D721Med (cell line): ENCODE data around the gene TEC.
"Not testable (repeated sequence)": the region's sequence is repeated elsewhere in the genome, so short reads cannot be mapped to it uniquely, and the experiment has no call there.

Source experiments
- DNase-seq: peaks from one replicate; pipeline ENCODE4 v3.0.0; 2011; ENCODE audit warnings: low spot score; ENCODE audit not compliant: insufficient read length
- FAIRE-seq: peaks from 2 replicates; lab custom pipeline; 2011; peaks lifted over from hg19 to GRCh38; lab: Jason Lieb, UNC
- CTCF ChIP-seq: IDR thresholded peaks from 2 replicates; pipeline ENCODE4 v1.5.1; 2012; ENCODE audit warnings: mild to moderate bottlenecking, control low read depth; ENCODE audit not compliant: insufficient read depth; ENCODE audit errors: missing control alignments

TEC gene

DNA sequence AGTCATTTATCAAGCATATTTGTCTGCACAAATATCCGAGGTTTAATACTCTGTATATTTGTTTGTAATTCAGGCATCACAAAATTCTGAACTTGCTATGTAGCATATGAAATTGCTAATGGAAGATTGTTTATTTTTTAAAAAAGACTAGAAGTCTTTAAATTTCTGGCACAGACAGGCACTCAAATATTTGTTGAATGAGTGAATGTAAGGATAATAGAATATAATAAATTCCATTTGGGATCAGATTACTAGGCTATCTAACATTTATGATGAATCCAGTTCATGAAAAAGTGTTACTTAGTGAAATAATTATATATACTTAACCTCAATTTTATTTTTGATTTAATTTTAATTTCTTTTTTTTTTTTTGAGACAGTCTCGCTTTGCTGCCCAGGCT lies 30.4 kb upstream of the TEC start:
- FAIRE-seq = no peak

GRCh38 chr4:48299560-48299959 lies 29.9 kb upstream of the TEC start:
- DNase-seq (no peak), FAIRE-seq (no peak)
- no peak for TF ChIP-seq CTCF

More for the DNA sequence above, 30.4 kb upstream of the TEC start:
- no peak for DNase-seq
- TF ChIP-seq CTCF = no peak

DNA sequence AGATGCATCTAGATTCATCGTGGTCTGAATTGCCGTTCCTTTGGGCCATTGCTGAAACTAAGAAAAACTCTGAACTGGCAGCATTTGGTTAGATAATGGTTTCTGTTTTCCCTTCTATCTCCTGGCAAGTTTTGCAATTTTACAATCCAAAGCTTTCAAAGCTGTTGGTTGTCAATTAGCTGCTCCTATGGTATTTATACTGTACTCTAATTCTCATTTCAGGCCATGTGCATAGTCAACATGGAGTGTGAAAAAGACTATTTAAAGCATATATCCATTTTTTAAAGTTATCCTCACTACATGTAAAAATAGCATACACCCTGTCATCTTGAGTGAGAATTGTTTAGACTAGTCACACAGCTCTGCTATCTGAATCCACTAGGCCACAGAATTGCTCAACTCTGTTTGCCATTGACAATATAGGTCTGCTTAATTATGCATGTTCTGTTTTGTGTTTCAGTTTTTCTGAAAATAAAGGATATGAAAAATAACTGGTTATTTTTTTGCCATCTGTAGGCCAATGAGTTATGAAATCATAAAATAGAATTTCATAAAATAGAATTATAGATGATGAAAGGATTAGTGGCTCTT lies 27.7 kb upstream of the TEC start:
- TF ChIP-seq CTCF = no peak
- FAIRE-seq = no peak
- DNase-seq = no peak

DNA sequence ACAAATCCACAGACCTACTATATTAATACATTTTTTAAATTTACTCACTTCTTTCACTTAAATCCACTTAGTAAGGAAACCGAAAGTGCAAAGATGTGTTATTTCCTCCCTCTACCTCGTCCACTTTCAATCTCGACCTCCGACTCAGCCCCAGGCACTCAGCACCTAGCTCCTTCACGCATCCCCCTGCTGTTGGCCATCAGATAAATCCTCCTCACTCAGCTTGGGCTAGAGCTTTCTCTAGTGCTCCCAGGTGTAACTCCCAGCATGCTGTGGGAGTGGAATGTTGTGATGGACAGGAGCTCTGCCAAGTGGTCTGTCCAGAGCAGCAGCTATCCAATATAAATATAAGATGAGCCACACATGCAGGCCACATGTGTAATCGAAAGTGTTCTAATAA lies 26.7 kb upstream of the TEC start:
- FAIRE-seq (no peak), DNase-seq (no peak)
- no peak for TF ChIP-seq CTCF

DNA sequence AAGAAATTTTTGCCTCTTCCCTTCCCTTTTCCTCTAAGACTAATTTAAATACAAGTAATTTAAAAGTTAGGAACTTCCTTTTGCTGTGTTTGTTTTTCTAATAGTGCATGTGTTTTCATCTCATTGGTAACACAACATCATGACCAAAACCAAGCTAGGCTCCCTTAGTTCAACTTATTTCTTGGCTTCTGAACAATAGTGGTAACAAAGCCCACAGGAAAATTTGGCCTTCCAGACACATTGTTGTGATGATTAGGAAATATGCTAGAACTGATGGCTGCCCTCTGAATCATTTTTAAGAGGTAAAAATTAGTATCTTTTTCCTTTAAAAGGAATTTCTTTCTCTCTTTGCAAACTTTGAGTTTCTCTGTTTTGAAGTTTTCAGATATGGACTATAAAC lies 25.5 kb upstream of the TEC start:
- FAIRE-seq (no peak), DNase-seq (no peak)
- TF ChIP-seq CTCF = no peak

- not testable (repeated sequence) for FAIRE-seq, DNase-seq
Measured at GRCh38 chr4:48292218-48292790, 22.7 kb upstream of the TEC start.

DNA sequence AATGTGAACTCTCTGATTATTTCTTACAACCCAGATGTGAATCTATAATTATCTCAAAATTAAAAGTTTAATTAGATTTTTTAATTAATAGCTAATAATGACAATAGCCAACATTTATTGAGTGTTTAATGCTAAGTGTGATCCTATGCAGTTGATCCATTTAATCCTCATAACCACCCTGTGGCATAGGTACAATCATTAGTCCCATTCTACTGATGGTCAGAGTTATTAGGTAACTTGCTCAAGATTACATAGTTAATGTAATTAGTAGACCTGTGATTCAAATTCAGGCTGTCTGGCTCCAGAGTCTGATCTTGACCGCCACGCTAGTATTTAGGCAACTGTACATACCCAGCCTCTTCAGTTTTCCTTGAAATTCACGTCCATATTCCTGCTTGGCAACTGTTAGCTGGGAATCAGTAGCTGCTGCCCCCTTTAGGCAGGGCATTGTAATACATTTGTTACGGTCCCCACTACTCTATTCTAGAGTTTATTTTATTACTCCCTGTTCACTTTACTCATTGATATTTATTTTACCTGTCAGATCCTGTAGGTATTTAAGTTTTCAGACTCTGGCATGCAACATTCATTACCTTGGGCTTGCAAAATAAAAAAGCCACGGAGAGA lies 20.6 kb upstream of the TEC start:
- DNase-seq (no peak), FAIRE-seq (no peak)
- TF ChIP-seq CTCF = peak; percentile 52

DNA sequence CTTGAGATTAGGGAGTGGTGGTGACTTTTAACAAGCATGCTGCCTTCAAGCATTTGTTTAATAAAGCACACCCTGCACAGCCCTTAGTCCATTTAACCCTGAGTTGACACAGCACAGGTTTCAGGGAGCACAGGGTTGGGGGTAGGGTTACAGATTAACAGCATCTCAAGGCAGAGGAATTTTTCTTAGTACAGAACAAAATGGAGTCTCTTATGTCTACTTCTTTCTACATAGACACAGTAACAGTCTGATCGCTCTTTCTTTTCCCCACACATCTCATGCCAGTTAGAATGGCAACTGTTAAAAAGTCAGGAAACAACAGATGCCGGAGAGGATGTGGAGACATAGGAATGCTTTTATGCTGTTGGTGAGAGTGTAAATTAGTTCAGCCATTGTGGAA lies 16.4 kb upstream of the TEC start:
- not testable (repeated sequence) for FAIRE-seq, DNase-seq

DNA sequence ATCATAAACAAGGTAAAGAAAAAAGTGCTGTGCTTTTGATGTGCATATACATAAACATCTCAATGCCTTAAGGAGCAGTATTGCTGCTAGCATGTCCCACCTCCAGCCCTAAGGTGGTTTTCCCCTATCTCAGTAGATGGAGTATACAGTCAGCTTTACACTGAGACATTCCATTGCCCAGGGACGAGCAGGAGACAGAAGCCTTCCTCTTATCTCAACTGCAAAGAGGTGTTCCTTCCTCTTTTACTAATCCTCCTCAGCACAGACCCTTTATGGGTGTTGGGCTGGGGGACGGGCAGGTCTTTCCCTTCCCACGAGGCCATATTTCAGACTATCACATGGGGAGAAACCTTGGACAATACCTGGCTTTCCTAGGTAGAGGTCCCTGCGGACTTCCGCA lies 16.0 kb upstream of the TEC start:
- FAIRE-seq, DNase-seq: not testable (repeated sequence)
